Dendritic cell treated with granulocyte-macrophage colony-stimulating factor and Interleukin-4, amounts not matched to agents 40 ng/mL and 50 ng/mL, for 4 days (primary cell): Measurements from ENCODE around the gene ADCYAP1R1.

Source experiments
- H3K27ac Mint-ChIP-seq: one replicate; pipeline ENCODE4 v1.8.0; 2022; ENCODE audit warnings: mild to moderate bottlenecking, mixed read lengths
- H3K27me3 Mint-ChIP-seq: one replicate; pipeline ENCODE4 v1.8.0; 2022; ENCODE audit warnings: mild to moderate bottlenecking, mixed read lengths
- H3K36me3 Mint-ChIP-seq: one replicate; pipeline ENCODE4 v1.8.0; 2022; ENCODE audit warnings: low read depth, mixed read lengths
- H3K4me1 Mint-ChIP-seq: one replicate; pipeline ENCODE4 v1.8.0; 2022; ENCODE audit warnings: low read depth, mixed read lengths
- H3K4me3 Mint-ChIP-seq: one replicate; pipeline ENCODE4 v1.8.0; 2022; ENCODE audit warnings: mild to moderate bottlenecking, moderate library complexity, mixed read lengths
- H3K9me3 Mint-ChIP-seq: one replicate; pipeline ENCODE4 v1.8.0; 2022; ENCODE audit warnings: mixed read lengths
- intact Hi-C: fragments of 100-400 bp; cut with micrococcal nuclease; formaldehyde crosslinking; loops from one replicate; pipeline ENCODE4 v1.15.0; 2022

Gene ADCYAP1R1

GRCh38 chr7:31068006-31068675 is 16.0 kb downstream of the ADCYAP1R1 start:
- H3K4me1 Mint-ChIP-seq, result no peaks in the 10 kb centered on the region
- intact Hi-C loops, result no loop called here
- no peaks in the 10 kb centered on the region for H3K36me3 Mint-ChIP-seq
- no peak overlapping the region for H3K4me3 Mint-ChIP-seq
- H3K27ac Mint-ChIP-seq, result no peak overlapping the region
- peaks cover 4% of the 10 kb centered on the region for H3K27me3 Mint-ChIP-seq
- no peaks in the 10 kb centered on the region for H3K9me3 Mint-ChIP-seq

GRCh38 chr7:31069860-31070555 is 17.9 kb downstream of the ADCYAP1R1 start:
- Mint-ChIP-seq H3K27me3 (peaks cover 5% of the 10 kb centered on the region), H3K9me3 (no peaks in the 10 kb centered on the region), H3K36me3 (no peaks in the 10 kb centered on the region), H3K4me1 (no peaks in the 10 kb centered on the region), H3K4me3 (no peak overlapping the region), H3K27ac (no peak overlapping the region)
- intact Hi-C loops, result no loop called here

- intact Hi-C loops, result no loop called here
- Mint-ChIP-seq H3K9me3 (no peaks in the 10 kb centered on the region), H3K27me3 (peaks cover 5% of the 10 kb centered on the region), H3K27ac (no peak overlapping the region), H3K4me1 (no peaks in the 10 kb centered on the region), H3K36me3 (no peaks in the 10 kb centered on the region), H3K4me3 (no peak overlapping the region)
These were observed 19.0 kb downstream of the ADCYAP1R1 start for GRCh38 chr7:31070991-31071644.

GRCh38 chr7:31071645-31072029 is 19.5 kb downstream of the ADCYAP1R1 start:
- Mint-ChIP-seq H3K27ac (no peak overlapping the region), H3K36me3 (no peaks in the 10 kb centered on the region), H3K9me3 (no peaks in the 10 kb centered on the region), H3K4me1 (no peaks in the 10 kb centered on the region), H3K4me3 (no peak overlapping the region), H3K27me3 (peaks cover 5% of the 10 kb centered on the region)
- intact Hi-C loops, result no loop called here

GRCh38 chr7:31073326-31074119 is 21.4 kb downstream of the ADCYAP1R1 start:
- Mint-ChIP-seq H3K27ac (no peak overlapping the region), H3K9me3 (no peaks in the 10 kb centered on the region), H3K27me3 (peaks cover 3% of the 10 kb centered on the region), H3K4me1 (no peaks in the 10 kb centered on the region), H3K36me3 (no peaks in the 10 kb centered on the region), H3K4me3 (no peak overlapping the region)
- intact Hi-C loops, result no loop called here

- Mint-ChIP-seq H3K9me3 (no peaks in the 10 kb centered on the region), H3K4me3 (no peak overlapping the region), H3K36me3 (no peaks in the 10 kb centered on the region), H3K27me3 (peaks cover 3% of the 10 kb centered on the region), H3K27ac (no peak overlapping the region), H3K4me1 (no peaks in the 10 kb centered on the region)
- intact Hi-C loops, result no loop called here
These were observed 21.9 kb downstream of the ADCYAP1R1 start for GRCh38 chr7:31074120-31074383.

- Mint-ChIP-seq H3K4me1 (no peaks in the 10 kb centered on the region), H3K27me3 (peaks cover 3% of the 10 kb centered on the region), H3K27ac (no peak overlapping the region), H3K36me3 (no peaks in the 10 kb centered on the region), H3K9me3 (no peaks in the 10 kb centered on the region), H3K4me3 (no peak overlapping the region)
- intact Hi-C loops, result no loop called here
These were observed 22.4 kb downstream of the ADCYAP1R1 start for GRCh38 chr7:31074403-31075085.

- Mint-ChIP-seq H3K27ac (no peak overlapping the region), H3K9me3 (no peaks in the 10 kb centered on the region), H3K4me1 (no peaks in the 10 kb centered on the region), H3K36me3 (no peaks in the 10 kb centered on the region), H3K4me3 (no peak overlapping the region), H3K27me3 (peaks cover 3% of the 10 kb centered on the region)
- intact Hi-C loops, result no loop called here
These were observed 22.9 kb downstream of the ADCYAP1R1 start for GRCh38 chr7:31075086-31075405.

- Mint-ChIP-seq H3K36me3 (no peaks in the 10 kb centered on the region), H3K4me1 (no peaks in the 10 kb centered on the region), H3K9me3 (no peaks in the 10 kb centered on the region), H3K27me3 (peaks cover 7% of the 10 kb centered on the region), H3K27ac (no peak overlapping the region), H3K4me3 (no peak overlapping the region)
- intact Hi-C loops, result no loop called here
These were observed 23.9 kb downstream of the ADCYAP1R1 start for GRCh38 chr7:31076051-31076450.

GRCh38 chr7:31076641-31077310 is 24.7 kb downstream of the ADCYAP1R1 start:
- Mint-ChIP-seq H3K27ac (no peak overlapping the region), H3K27me3 (peaks cover 10% of the 10 kb centered on the region), H3K36me3 (no peaks in the 10 kb centered on the region), H3K9me3 (no peaks in the 10 kb centered on the region), H3K4me1 (no peaks in the 10 kb centered on the region), H3K4me3 (no peak overlapping the region)
- intact Hi-C loops, result no loop called here

- Mint-ChIP-seq H3K4me3 (no peak overlapping the region), H3K27me3 (peaks cover 13% of the 10 kb centered on the region), H3K36me3 (no peaks in the 10 kb centered on the region), H3K27ac (no peak overlapping the region), H3K9me3 (no peaks in the 10 kb centered on the region), H3K4me1 (no peaks in the 10 kb centered on the region)
- intact Hi-C loops, result no loop called here
These were observed 25.6 kb downstream of the ADCYAP1R1 start for GRCh38 chr7:31077484-31078362.

- intact Hi-C loops, result no loop called here
- Mint-ChIP-seq H3K27me3 (peaks cover 15% of the 10 kb centered on the region), H3K27ac (no peak overlapping the region), H3K9me3 (no peaks in the 10 kb centered on the region), H3K4me1 (no peaks in the 10 kb centered on the region), H3K4me3 (no peak overlapping the region), H3K36me3 (no peaks in the 10 kb centered on the region)
These were observed 26.4 kb downstream of the ADCYAP1R1 start for GRCh38 chr7:31078363-31078990.
